ENCODE measurements around the gene ARHGEF11.

The ARHGEF11 gene

GRCh38 chr1:157091668-157092273 is 46.2 kb upstream of the ARHGEF11 start:
- Histone ChIP-seq H3F3A (ENCODE audit: low read depth) (no peaks in the 10 kb centered on the region), H3K27me3 (ENCODE audit: insufficient read depth, low read length, poor library complexity, severe bottlenecking) (no peaks in the 10 kb centered on the region), H2AFZ (ENCODE audit: low read length) (no peak overlapping the region), H3K9me2 (replicated peaks; ENCODE audit: low read depth, low read length) (no peaks in the 10 kb centered on the region), H4K20me1 (ENCODE audit: insufficient read depth, low read length, poor library complexity, severe bottlenecking) (no peaks in the 10 kb centered on the region), H3K4me2 (ENCODE audit: low read depth, low read length, poor library complexity, severe bottlenecking) (no peak overlapping the region), H3K4me3 (ENCODE audit: low read length, poor library complexity, severe bottlenecking) (no peak overlapping the region), H3K9me3 (ENCODE audit: insufficient read depth, low read depth, low read length) (no peaks in the 10 kb centered on the region), H3K36me3 (ENCODE audit: insufficient read depth, low read length) (no peaks in the 10 kb centered on the region), H3K4me1 (ENCODE audit: insufficient read depth, low read length, poor library complexity, severe bottlenecking) (no peaks in the 10 kb centered on the region), H3K79me2 (ENCODE audit: insufficient read depth, low read length) (no peaks in the 10 kb centered on the region), H3K9ac (ENCODE audit: low read depth, low read length, poor library complexity, severe bottlenecking) (no peak overlapping the region)
- TF ChIP-seq CTCF (conservative IDR thresholded peaks at IDR 0.05; ENCODE audit: low read length) (no peak), EZH2phosphoT487 (IDR thresholded peaks at IDR 0.05; ENCODE audit: borderline replicate concordance) (no peak)

GRCh38 chr1:157091186-157091585 is 45.6 kb upstream of the ARHGEF11 start:
- H3F3A ChIP-seq (ENCODE audit: low read depth): no peaks in the 10 kb centered on the region
- H3K9me3 ChIP-seq (ENCODE audit: insufficient read depth, low read depth, low read length): no peaks in the 10 kb centered on the region
- no peaks in the 10 kb centered on the region for H3K27me3 ChIP-seq (ENCODE audit: insufficient read depth, low read length, poor library complexity, severe bottlenecking)
- no peaks in the 10 kb centered on the region for H3K79me2 ChIP-seq (ENCODE audit: insufficient read depth, low read length)
- no peaks in the 10 kb centered on the region for H4K20me1 ChIP-seq (ENCODE audit: insufficient read depth, low read length, poor library complexity, severe bottlenecking)
- H2AFZ ChIP-seq (ENCODE audit: low read length): no peak overlapping the region
- no peak overlapping the region for H3K9ac ChIP-seq (ENCODE audit: low read depth, low read length, poor library complexity, severe bottlenecking)
- no peak overlapping the region for H3K4me2 ChIP-seq (ENCODE audit: low read depth, low read length, poor library complexity, severe bottlenecking)
- TF ChIP-seq CTCF (conservative IDR thresholded peaks at IDR 0.05; ENCODE audit: low read length): no peak
- TF ChIP-seq EZH2phosphoT487 (IDR thresholded peaks at IDR 0.05; ENCODE audit: borderline replicate concordance): no peak
- no peaks in the 10 kb centered on the region for H3K4me1 ChIP-seq (ENCODE audit: insufficient read depth, low read length, poor library complexity, severe bottlenecking)
- no peaks in the 10 kb centered on the region for H3K9me2 ChIP-seq (replicated peaks; ENCODE audit: low read depth, low read length)
- no peak overlapping the region for H3K4me3 ChIP-seq (ENCODE audit: low read length, poor library complexity, severe bottlenecking)
- no peaks in the 10 kb centered on the region for H3K36me3 ChIP-seq (ENCODE audit: insufficient read depth, low read length)

- Histone ChIP-seq H3K79me2 (ENCODE audit: insufficient read depth, low read length) (no peaks in the 10 kb centered on the region), H3K27me3 (ENCODE audit: insufficient read depth, low read length, poor library complexity, severe bottlenecking) (no peaks in the 10 kb centered on the region), H4K20me1 (ENCODE audit: insufficient read depth, low read length, poor library complexity, severe bottlenecking) (no peaks in the 10 kb centered on the region), H3K9me3 (ENCODE audit: insufficient read depth, low read depth, low read length) (no peaks in the 10 kb centered on the region), H3F3A (ENCODE audit: low read depth) (no peaks in the 10 kb centered on the region), H3K9ac (ENCODE audit: low read depth, low read length, poor library complexity, severe bottlenecking) (no peak overlapping the region), H3K4me2 (ENCODE audit: low read depth, low read length, poor library complexity, severe bottlenecking) (no peak overlapping the region), H3K4me1 (ENCODE audit: insufficient read depth, low read length, poor library complexity, severe bottlenecking) (no peaks in the 10 kb centered on the region), H3K9me2 (replicated peaks; ENCODE audit: low read depth, low read length) (no peaks in the 10 kb centered on the region), H2AFZ (ENCODE audit: low read length) (no peak overlapping the region), H3K4me3 (ENCODE audit: low read length, poor library complexity, severe bottlenecking) (no peak overlapping the region), H3K36me3 (ENCODE audit: insufficient read depth, low read length) (no peaks in the 10 kb centered on the region)
- TF ChIP-seq CTCF (conservative IDR thresholded peaks at IDR 0.05; ENCODE audit: low read length): no peak
- TF ChIP-seq EZH2phosphoT487 (IDR thresholded peaks at IDR 0.05; ENCODE audit: borderline replicate concordance): no peak
These were observed 45.2 kb upstream of the ARHGEF11 start for GRCh38 chr1:157090771-157091170.
